ENCODE measurements around the gene COL5A1.

COL5A1 gene

GRCh38 chr9:134636149-134636507 is 5.5 kb upstream of the COL5A1 start:
- WGBS (ENCODE audit: insufficient coverage), result 100% methylated on average over 2 of the region's 2 CpGs
- no peak for DNase-seq
- H3K27ac ChIP-seq (ENCODE audit: insufficient read depth in 1 of 2, low read depth in 1 of 2, low read length in 2 of 2, poor library complexity in 1 of 2, severe bottlenecking in 2 of 2), result no peak overlapping the region
- no peak overlapping the region for H3K4me3 ChIP-seq (ENCODE audit: control insufficient read depth in 1 of 7, extremely low read depth in 1 of 7, insufficient read depth in 4 of 7, low read depth in 2 of 7, low read length in 6 of 7)
- peaks cover 0 to 12% (median 0%) of the 10 kb centered on the region in 5 experiments for H3K27me3 ChIP-seq (replicated peaks in 2 of 5; ENCODE audit: control insufficient read depth in 4 of 5, insufficient read depth in 5 of 5, low read length in 4 of 5)
- POLR2A ChIA-PET, result interaction anchor here (0.6 kb wide), 1 partner anchor 1348 kb away, joined by 3 read pairs; no protein-coding TSS in a partner anchor
- H3K4me1 ChIP-seq (ENCODE audit: control extremely low read depth in 1 of 4, control insufficient read depth in 4 of 4, insufficient read depth in 4 of 4, low read length in 3 of 4), result peaks cover 0 to 3% (median 2%) of the 10 kb centered on the region in 4 experiments
- no peaks in the 10 kb centered on the region for H3K9me3 ChIP-seq (ENCODE audit: control extremely low read depth in 1 of 5, control insufficient read depth in 4 of 5, insufficient read depth in 2 of 5, low read depth in 1 of 5, low read length in 4 of 5)
- CTCF ChIA-PET, result interaction anchor here (1.2 kb wide), 1 partner anchor 187 kb away, joined by 3 read pairs; no protein-coding TSS in a partner anchor
- no peaks in the 10 kb centered on the region for H3K36me3 ChIP-seq (ENCODE audit: control insufficient read depth in 4 of 4, insufficient read depth in 4 of 4, low read length in 3 of 4)

DNA sequence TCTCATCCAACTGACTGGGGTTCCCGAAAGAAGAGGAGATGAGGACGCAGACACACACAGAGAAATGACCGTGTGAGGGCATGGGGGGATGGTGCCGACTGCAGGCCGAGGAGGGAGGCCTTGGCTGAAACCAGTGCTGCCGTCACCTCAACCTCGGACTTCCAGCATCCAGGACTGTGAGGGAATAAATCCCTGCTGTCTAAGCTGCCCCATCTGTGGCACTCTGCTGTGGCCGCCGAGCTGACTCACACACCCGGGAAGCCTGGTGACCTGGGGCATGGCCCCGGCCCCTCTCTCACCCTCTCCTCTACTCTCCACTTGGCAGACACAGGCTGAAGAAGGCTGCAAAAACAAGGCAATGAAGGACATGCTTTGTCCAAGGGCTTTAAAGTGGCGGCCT is 4.4 kb upstream of the COL5A1 start:
- 98% methylated on average over 12 of the region's 12 CpGs for WGBS (ENCODE audit: insufficient coverage)
- Histone ChIP-seq H3K27ac (ENCODE audit: insufficient read depth in 1 of 2, low read depth in 1 of 2, low read length in 2 of 2, poor library complexity in 1 of 2, severe bottlenecking in 2 of 2) (no peak overlapping the region), H3K9me3 (ENCODE audit: control extremely low read depth in 1 of 5, control insufficient read depth in 4 of 5, insufficient read depth in 2 of 5, low read depth in 1 of 5, low read length in 4 of 5) (no peaks in the 10 kb centered on the region), H3K36me3 (ENCODE audit: control insufficient read depth in 4 of 4, insufficient read depth in 4 of 4, low read length in 3 of 4) (no peaks in the 10 kb centered on the region), H3K27me3 (replicated peaks in 2 of 5; ENCODE audit: control insufficient read depth in 4 of 5, insufficient read depth in 5 of 5, low read length in 4 of 5) (peaks cover 0 to 14% (median 0%) of the 10 kb centered on the region in 5 experiments), H3K4me1 (ENCODE audit: control extremely low read depth in 1 of 4, control insufficient read depth in 4 of 4, insufficient read depth in 4 of 4, low read length in 3 of 4) (peaks cover 0 to 9% (median 7%) of the 10 kb centered on the region in 4 experiments), H3K4me3 (ENCODE audit: control insufficient read depth in 1 of 7, extremely low read depth in 1 of 7, insufficient read depth in 4 of 7, low read depth in 2 of 7, low read length in 6 of 7) (no peak overlapping the region)
- ChIA-PET POLR2A (no interaction called here), CTCF (interaction anchor here (1.3 kb wide), 1 partner anchor 9 kb away, joined by 4 read pairs; no protein-coding TSS in a partner anchor)
- DNase-seq, result no peak

DNA sequence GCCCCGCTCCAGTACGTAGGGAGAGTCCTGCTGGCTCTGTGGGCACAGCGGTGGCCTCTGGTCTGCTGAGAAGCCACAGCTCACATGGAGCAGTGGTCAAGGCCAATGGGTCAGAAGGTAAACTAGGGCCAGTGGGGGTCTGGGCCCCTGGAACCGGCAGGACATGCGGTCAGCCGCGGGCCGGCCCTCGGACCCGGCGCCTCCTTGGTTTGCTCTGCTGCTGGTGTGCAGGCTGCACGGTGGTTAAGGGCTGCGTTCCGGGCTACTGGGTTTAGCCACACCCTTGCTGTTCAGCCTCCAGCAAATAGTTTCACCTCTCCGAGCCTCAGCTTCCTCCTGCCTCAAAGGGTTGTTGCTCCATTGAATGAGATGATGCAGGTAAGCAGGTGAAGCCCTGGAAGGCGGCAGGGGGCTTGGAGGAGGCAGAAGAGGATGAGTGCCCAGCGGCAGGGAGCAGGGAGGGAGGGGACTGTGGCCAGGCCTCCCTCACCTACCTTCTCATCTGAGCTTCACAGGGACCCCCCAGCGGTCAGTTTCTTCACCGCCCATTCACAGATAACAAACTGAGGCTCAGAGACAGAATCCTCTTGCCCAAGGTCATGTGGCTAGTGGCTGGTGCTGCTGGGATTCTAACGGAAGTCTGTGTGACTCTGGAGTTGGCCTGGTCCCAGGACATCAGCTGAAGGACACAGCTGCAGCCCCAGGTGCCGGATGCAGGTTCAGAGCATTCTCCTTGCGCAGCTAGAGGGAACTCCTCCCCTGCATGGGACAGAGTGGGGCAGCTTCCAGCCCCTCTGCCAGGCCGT is 3.7 kb upstream of the COL5A1 start:
- ChIA-PET CTCF (interaction anchor here (1.3 kb wide), 1 partner anchor 8 kb away, joined by 4 read pairs; no protein-coding TSS in a partner anchor), POLR2A (no interaction called here)
- Histone ChIP-seq H3K27ac (ENCODE audit: insufficient read depth in 1 of 2, low read depth in 1 of 2, low read length in 2 of 2, poor library complexity in 1 of 2, severe bottlenecking in 2 of 2) (no peak overlapping the region), H3K4me3 (ENCODE audit: control insufficient read depth in 1 of 7, extremely low read depth in 1 of 7, insufficient read depth in 4 of 7, low read depth in 2 of 7, low read length in 6 of 7) (no peak overlapping the region), H3K36me3 (ENCODE audit: control insufficient read depth in 4 of 4, insufficient read depth in 4 of 4, low read length in 3 of 4) (no peaks in the 10 kb centered on the region), H3K27me3 (replicated peaks in 2 of 5; ENCODE audit: control insufficient read depth in 4 of 5, insufficient read depth in 5 of 5, low read length in 4 of 5) (peaks cover 0 to 17% (median 5%) of the 10 kb centered on the region in 5 experiments), H3K9me3 (ENCODE audit: control extremely low read depth in 1 of 5, control insufficient read depth in 4 of 5, insufficient read depth in 2 of 5, low read depth in 1 of 5, low read length in 4 of 5) (no peaks in the 10 kb centered on the region), H3K4me1 (ENCODE audit: control extremely low read depth in 1 of 4, control insufficient read depth in 4 of 4, insufficient read depth in 4 of 4, low read length in 3 of 4) (peaks cover 0 to 15% (median 10%) of the 10 kb centered on the region in 4 experiments)
- peak; percentile 18 to 74 (median 54) for DNase-seq
- 93% methylated on average over 20 of the region's 23 CpGs for WGBS (ENCODE audit: insufficient coverage)

DNA sequence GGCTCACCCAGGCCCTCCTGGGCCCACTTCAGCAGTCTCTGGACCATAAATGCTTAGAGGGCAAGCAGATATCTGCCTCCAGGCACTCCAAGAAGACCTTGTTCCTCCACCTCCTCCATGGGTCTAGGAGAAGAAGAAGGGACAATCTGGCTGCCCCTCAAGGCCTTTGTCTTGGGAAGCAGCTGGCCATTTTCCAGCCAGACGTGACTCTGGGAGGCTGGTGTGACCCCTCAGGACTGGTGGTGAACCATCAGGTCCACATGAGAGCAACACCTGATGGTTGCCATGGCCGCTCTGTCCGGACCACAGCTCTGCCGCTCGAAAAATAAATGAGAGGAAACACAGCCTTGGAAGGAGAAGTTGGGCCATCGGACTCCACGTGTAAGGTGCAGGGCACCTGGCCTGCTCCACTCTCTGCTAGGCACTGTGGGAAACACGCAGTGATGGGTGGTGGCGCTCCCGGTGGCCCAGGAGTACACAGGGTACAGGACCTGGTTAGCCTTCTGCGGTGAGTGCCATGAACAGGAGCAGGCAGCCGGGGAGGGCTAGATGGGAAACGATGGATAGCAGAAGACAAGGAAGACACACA is 3.0 kb upstream of the COL5A1 start:
- DNase-seq, result no peak
- Histone ChIP-seq H3K27ac (ENCODE audit: insufficient read depth in 1 of 2, low read depth in 1 of 2, low read length in 2 of 2, poor library complexity in 1 of 2, severe bottlenecking in 2 of 2) (no peak overlapping the region), H3K9me3 (ENCODE audit: control extremely low read depth in 1 of 5, control insufficient read depth in 4 of 5, insufficient read depth in 2 of 5, low read depth in 1 of 5, low read length in 4 of 5) (no peaks in the 10 kb centered on the region), H3K4me3 (ENCODE audit: control insufficient read depth in 1 of 7, extremely low read depth in 1 of 7, insufficient read depth in 4 of 7, low read depth in 2 of 7, low read length in 6 of 7) (no peak overlapping the region), H3K27me3 (replicated peaks in 2 of 5; ENCODE audit: control insufficient read depth in 4 of 5, insufficient read depth in 5 of 5, low read length in 4 of 5) (peaks cover 0 to 17% (median 8%) of the 10 kb centered on the region in 5 experiments), H3K36me3 (ENCODE audit: control insufficient read depth in 4 of 4, insufficient read depth in 4 of 4, low read length in 3 of 4) (no peaks in the 10 kb centered on the region), H3K4me1 (ENCODE audit: control extremely low read depth in 1 of 4, control insufficient read depth in 4 of 4, insufficient read depth in 4 of 4, low read length in 3 of 4) (peaks cover 0 to 15% (median 11%) of the 10 kb centered on the region in 4 experiments)
- WGBS (ENCODE audit: insufficient coverage), result 95% methylated on average over 13 of the region's 13 CpGs
- ChIA-PET CTCF (no interaction called here), POLR2A (no interaction called here)

DNA sequence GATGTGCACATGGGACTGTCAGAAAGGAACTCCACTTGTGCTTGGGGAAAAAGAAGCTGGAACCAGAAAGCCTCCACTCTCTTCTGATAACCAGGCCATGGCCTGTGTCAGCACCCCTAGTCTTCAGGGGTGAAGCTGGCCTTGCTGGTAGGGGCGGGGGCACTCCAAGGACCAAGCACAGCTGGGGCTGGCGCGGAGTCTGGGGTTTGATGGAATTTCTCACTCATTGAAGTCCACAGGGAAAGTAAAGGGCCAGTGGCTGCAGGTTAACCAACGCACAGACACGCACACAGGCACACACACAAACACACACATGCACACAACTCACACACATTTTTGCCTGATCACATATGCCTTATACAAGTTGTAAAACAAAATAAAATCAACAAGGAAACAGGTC is 1.6 kb upstream of the COL5A1 start:
- CTCF ChIA-PET, result interaction anchor here (0.7 to 1.5 kb wide), 4 partner anchors 12 to 82 kb away, joined by 3 read pairs; no protein-coding TSS in a partner anchor
- POLR2A ChIA-PET, result no interaction called here

GRCh38 chr9:134640506-134641172 is 964 bp upstream of the COL5A1 start:
- ChIA-PET POLR2A (interaction anchor here (0.6 kb wide), 1 partner anchor 391 kb away, joined by 4 read pairs; no protein-coding TSS in a partner anchor), CTCF (interaction anchor here (1.4 to 1.5 kb wide), 3 partner anchors 13 to 82 kb away, joined by 3 read pairs; no protein-coding TSS in a partner anchor)
- H3K9me3 ChIP-seq (ENCODE audit: control extremely low read depth in 1 of 5, control insufficient read depth in 4 of 5, insufficient read depth in 2 of 5, low read depth in 1 of 5, low read length in 4 of 5), result no peaks in the 10 kb centered on the region
- no peaks in the 10 kb centered on the region for H3K36me3 ChIP-seq (ENCODE audit: control insufficient read depth in 4 of 4, insufficient read depth in 4 of 4, low read length in 3 of 4)
- H3K27ac ChIP-seq (ENCODE audit: insufficient read depth in 1 of 2, low read depth in 1 of 2, low read length in 2 of 2, poor library complexity in 1 of 2, severe bottlenecking in 2 of 2), result no peak overlapping the region
- H3K27me3 ChIP-seq (replicated peaks in 2 of 5; ENCODE audit: control insufficient read depth in 4 of 5, insufficient read depth in 5 of 5, low read length in 4 of 5), result peaks cover 0 to 15% (median 8%) of the 10 kb centered on the region in 5 experiments
- H3K4me3 ChIP-seq (ENCODE audit: control insufficient read depth in 1 of 7, extremely low read depth in 1 of 7, insufficient read depth in 4 of 7, low read depth in 2 of 7, low read length in 6 of 7), result peak overlapping the region in 4 of 7 experiments; percentile 38 to 76 (median 73)
- WGBS (ENCODE audit: insufficient coverage), result 83% methylated on average over 13 of the region's 14 CpGs
- DNase-seq, result no peak
- H3K4me1 ChIP-seq (ENCODE audit: control extremely low read depth in 1 of 4, control insufficient read depth in 4 of 4, insufficient read depth in 4 of 4, low read length in 3 of 4), result peaks cover 0 to 15% (median 11%) of the 10 kb centered on the region in 4 experiments

More for the DNA sequence above, 1.6 kb upstream of the COL5A1 start:
- no peaks in the 10 kb centered on the region for H3K36me3 ChIP-seq (ENCODE audit: control insufficient read depth in 4 of 4, insufficient read depth in 4 of 4, low read length in 3 of 4)
- H3K27me3 ChIP-seq (replicated peaks in 2 of 5; ENCODE audit: control insufficient read depth in 4 of 5, insufficient read depth in 5 of 5, low read length in 4 of 5), result peaks cover 0 to 15% (median 8%) of the 10 kb centered on the region in 5 experiments
- WGBS (ENCODE audit: insufficient coverage), result 100% methylated on average over 2 of the region's 5 CpGs
- no peak for DNase-seq
- no peaks in the 10 kb centered on the region for H3K9me3 ChIP-seq (ENCODE audit: control extremely low read depth in 1 of 5, control insufficient read depth in 4 of 5, insufficient read depth in 2 of 5, low read depth in 1 of 5, low read length in 4 of 5)
- no peak overlapping the region for H3K27ac ChIP-seq (ENCODE audit: insufficient read depth in 1 of 2, low read depth in 1 of 2, low read length in 2 of 2, poor library complexity in 1 of 2, severe bottlenecking in 2 of 2)
- no peak overlapping the region for H3K4me3 ChIP-seq (ENCODE audit: control insufficient read depth in 1 of 7, extremely low read depth in 1 of 7, insufficient read depth in 4 of 7, low read depth in 2 of 7, low read length in 6 of 7)
- peaks cover 0 to 15% (median 11%) of the 10 kb centered on the region in 4 experiments for H3K4me1 ChIP-seq (ENCODE audit: control extremely low read depth in 1 of 4, control insufficient read depth in 4 of 4, insufficient read depth in 4 of 4, low read length in 3 of 4)

Data from common myeloid progenitor, CD34-positive (primary cell).